ENCODE data around the gene KIF1C.
A peak's percentile ranks its signal among the peaks of the same experiment; 100 is the strongest.

KIF1C gene

DNA sequence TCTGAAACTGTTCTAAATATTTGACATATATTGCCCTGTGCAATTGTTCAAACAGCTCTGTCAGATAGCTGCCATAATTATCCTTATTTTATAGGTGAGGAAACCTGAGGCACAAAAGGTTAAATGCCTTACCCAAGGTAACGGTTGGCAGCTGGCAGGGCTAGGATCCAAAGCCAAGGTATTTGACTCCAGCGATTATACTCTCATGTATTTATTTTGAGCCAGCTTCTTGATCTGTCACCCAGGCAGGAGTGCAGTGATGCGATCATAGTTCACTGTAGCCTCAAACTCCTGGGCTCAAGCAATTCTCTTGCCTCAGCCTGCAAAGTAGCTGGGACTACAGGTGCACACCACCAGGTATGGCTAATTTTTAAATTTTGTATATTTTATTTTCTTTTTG, 39.6 kb upstream of the KIF1C start:
- H2AK5ac ChIP-seq (ENCODE audit: low read length) = no peak overlapping the region
- no peaks in the 10 kb centered on the region for H3K27me3 ChIP-seq (ENCODE audit: insufficient read depth, low read length, poor library complexity)
- H4K8ac ChIP-seq (ENCODE audit: low read depth, low read length) = no peak overlapping the region
- H3K36me3 ChIP-seq (ENCODE audit: control insufficient read depth, insufficient read depth, low read length) = peaks cover 4% of the 10 kb centered on the region
- H2BK5ac ChIP-seq (ENCODE audit: low read length) = no peak overlapping the region
- no peak overlapping the region for H3K18ac ChIP-seq (ENCODE audit: low read length)
- H3K9ac ChIP-seq (ENCODE audit: low read length) = no peak overlapping the region
- no peak overlapping the region for H2BK120ac ChIP-seq (ENCODE audit: low read depth, low read length)
- no peak overlapping the region for H2BK15ac ChIP-seq (replicated peaks; ENCODE audit: low read depth)
- no peak overlapping the region for H3K4me3 ChIP-seq (ENCODE audit: low read length)
- H4K5ac ChIP-seq (ENCODE audit: low read length) = no peak overlapping the region
- no peak overlapping the region for H3K27ac ChIP-seq (ENCODE audit: low read depth, low read length)
- no peaks in the 10 kb centered on the region for H3K79me2 ChIP-seq (ENCODE audit: control insufficient read depth, insufficient read depth, low read length)
- no peak overlapping the region for H3K56ac ChIP-seq (ENCODE audit: low read length)
- WGBS (ENCODE audit: extremely low coverage, insufficient coverage, low lambda C conversion rate) = no CpG with 5 or more reads among the region's 3 CpGs
- no peak for DNase-seq
- H3K4me2 ChIP-seq (ENCODE audit: low read length) = no peak overlapping the region
- H3K23ac ChIP-seq (ENCODE audit: low read length) = no peak overlapping the region
- H3K4me1 ChIP-seq (ENCODE audit: control insufficient read depth, low read depth, low read length) = no peaks in the 10 kb centered on the region
- no peak overlapping the region for H3K4ac ChIP-seq (ENCODE audit: low read depth, low read length)
- H3K79me1 ChIP-seq (ENCODE audit: low read length) = no peaks in the 10 kb centered on the region

DNA sequence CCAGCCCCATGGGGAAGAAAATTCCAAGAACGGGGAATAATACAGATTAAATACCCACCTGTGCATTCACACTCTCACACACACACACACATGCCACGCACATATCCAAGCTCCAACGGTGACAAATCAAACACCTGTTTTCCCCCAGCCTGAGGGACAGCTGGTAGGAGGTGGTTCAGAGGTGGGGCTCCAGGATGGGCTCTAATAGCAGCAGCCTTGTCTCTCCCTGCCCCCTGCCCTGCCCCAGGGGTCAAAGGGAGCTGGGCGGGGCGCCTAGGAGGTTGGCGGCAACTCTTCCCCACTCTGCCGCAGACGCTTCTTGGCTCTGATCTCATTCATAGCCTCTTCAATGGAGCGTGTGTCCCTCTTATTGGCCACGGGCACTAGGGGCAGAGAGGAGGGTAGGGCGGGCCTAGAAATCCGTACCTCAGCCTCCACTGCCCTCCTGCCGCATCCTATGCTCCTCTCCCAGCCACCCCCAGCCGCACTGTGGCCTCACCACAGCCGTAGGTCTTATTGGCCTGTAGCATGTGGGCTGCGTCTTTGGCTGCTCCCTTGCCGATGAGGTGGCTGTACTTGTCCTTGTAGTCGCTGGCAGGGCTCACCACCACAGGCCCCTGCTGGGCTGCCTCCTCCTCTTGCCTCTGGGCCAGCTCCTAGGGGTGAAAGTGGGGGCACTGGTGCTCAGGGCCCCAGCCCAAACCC, 38.3 kb upstream of the KIF1C start:
- H3K4me2 ChIP-seq (ENCODE audit: low read length) = no peak overlapping the region
- no peak overlapping the region for H3K4me3 ChIP-seq (ENCODE audit: low read length)
- no peaks in the 10 kb centered on the region for H3K27me3 ChIP-seq (ENCODE audit: insufficient read depth, low read length, poor library complexity)
- peaks cover 4% of the 10 kb centered on the region for H3K36me3 ChIP-seq (ENCODE audit: control insufficient read depth, insufficient read depth, low read length)
- H3K9ac ChIP-seq (ENCODE audit: low read length) = no peak overlapping the region
- H3K4ac ChIP-seq (ENCODE audit: low read depth, low read length) = no peak overlapping the region
- no peak overlapping the region for H2BK5ac ChIP-seq (ENCODE audit: low read length)
- no peak overlapping the region for H3K23ac ChIP-seq (ENCODE audit: low read length)
- no peak overlapping the region for H3K18ac ChIP-seq (ENCODE audit: low read length)
- H3K4me1 ChIP-seq (ENCODE audit: control insufficient read depth, low read depth, low read length) = no peaks in the 10 kb centered on the region
- H3K79me2 ChIP-seq (ENCODE audit: control insufficient read depth, insufficient read depth, low read length) = no peaks in the 10 kb centered on the region
- WGBS (ENCODE audit: extremely low coverage, insufficient coverage, low lambda C conversion rate) = no CpG with 5 or more reads among the region's 18 CpGs
- H3K79me1 ChIP-seq (ENCODE audit: low read length) = no peaks in the 10 kb centered on the region
- H2BK120ac ChIP-seq (ENCODE audit: low read depth, low read length) = no peak overlapping the region
- no peak overlapping the region for H4K5ac ChIP-seq (ENCODE audit: low read length)
- H4K8ac ChIP-seq (ENCODE audit: low read depth, low read length) = no peak overlapping the region
- no peak overlapping the region for H2BK15ac ChIP-seq (replicated peaks; ENCODE audit: low read depth)
- DNase-seq = no peak
- no peak overlapping the region for H3K56ac ChIP-seq (ENCODE audit: low read length)
- H3K27ac ChIP-seq (ENCODE audit: low read depth, low read length) = no peak overlapping the region
- H2AK5ac ChIP-seq (ENCODE audit: low read length) = no peak overlapping the region

DNA sequence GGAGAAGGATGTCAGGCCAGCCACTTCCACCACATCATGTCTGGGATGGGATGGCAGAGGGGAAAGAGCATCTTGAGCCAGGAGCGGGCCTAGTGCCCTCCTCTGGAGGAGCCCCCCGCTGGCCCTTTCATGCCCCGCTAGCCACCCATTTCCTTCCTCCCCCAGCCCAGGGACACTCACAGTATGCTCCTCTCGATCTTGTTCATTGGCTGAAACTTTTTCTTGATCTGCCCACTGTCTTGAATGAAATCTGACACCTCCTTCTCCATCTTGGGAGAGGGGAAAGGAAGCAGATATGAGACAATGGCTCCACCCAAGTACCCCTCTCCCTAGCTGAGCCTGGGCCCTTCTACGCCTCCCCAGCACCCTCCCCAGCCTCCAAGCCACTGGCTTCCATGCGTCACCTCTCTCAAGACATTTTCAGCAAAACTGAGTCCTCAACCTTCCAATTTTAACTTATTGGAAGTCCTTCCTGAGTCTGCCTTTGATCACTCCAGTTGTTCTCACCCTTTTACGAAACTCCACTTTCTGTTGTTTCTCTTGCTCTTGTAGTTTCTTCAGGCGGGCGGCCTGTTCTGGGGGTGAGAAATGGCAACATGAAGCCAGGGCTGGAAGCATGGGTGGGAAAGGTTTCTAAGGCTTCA, 37.3 kb upstream of the KIF1C start:
- Histone ChIP-seq H3K4me2 (ENCODE audit: low read length) (no peak overlapping the region), H3K4me1 (ENCODE audit: control insufficient read depth, low read depth, low read length) (no peaks in the 10 kb centered on the region), H3K56ac (ENCODE audit: low read length) (peak overlapping the region; percentile 12), H3K27ac (ENCODE audit: low read depth, low read length) (no peak overlapping the region), H2BK15ac (replicated peaks; ENCODE audit: low read depth) (no peak overlapping the region), H3K36me3 (ENCODE audit: control insufficient read depth, insufficient read depth, low read length) (peaks cover 4% of the 10 kb centered on the region), H2BK120ac (ENCODE audit: low read depth, low read length) (no peak overlapping the region), H4K8ac (ENCODE audit: low read depth, low read length) (no peak overlapping the region), H3K18ac (ENCODE audit: low read length) (no peak overlapping the region), H2AK5ac (ENCODE audit: low read length) (no peak overlapping the region), H3K23ac (ENCODE audit: low read length) (peak overlapping the region; percentile 31), H3K4me3 (ENCODE audit: low read length) (no peak overlapping the region), H2BK5ac (ENCODE audit: low read length) (no peak overlapping the region), H3K9ac (ENCODE audit: low read length) (no peak overlapping the region), H3K4ac (ENCODE audit: low read depth, low read length) (no peak overlapping the region), H4K5ac (ENCODE audit: low read length) (no peak overlapping the region), H3K79me2 (ENCODE audit: control insufficient read depth, insufficient read depth, low read length) (peaks cover 1% of the 10 kb centered on the region), H3K79me1 (ENCODE audit: low read length) (peaks cover 3% of the 10 kb centered on the region), H3K27me3 (ENCODE audit: insufficient read depth, low read length, poor library complexity) (no peaks in the 10 kb centered on the region)
- DNase-seq = peak; percentile 36
- WGBS (ENCODE audit: extremely low coverage, insufficient coverage, low lambda C conversion rate) = no CpG with 5 or more reads among the region's 9 CpGs

DNA sequence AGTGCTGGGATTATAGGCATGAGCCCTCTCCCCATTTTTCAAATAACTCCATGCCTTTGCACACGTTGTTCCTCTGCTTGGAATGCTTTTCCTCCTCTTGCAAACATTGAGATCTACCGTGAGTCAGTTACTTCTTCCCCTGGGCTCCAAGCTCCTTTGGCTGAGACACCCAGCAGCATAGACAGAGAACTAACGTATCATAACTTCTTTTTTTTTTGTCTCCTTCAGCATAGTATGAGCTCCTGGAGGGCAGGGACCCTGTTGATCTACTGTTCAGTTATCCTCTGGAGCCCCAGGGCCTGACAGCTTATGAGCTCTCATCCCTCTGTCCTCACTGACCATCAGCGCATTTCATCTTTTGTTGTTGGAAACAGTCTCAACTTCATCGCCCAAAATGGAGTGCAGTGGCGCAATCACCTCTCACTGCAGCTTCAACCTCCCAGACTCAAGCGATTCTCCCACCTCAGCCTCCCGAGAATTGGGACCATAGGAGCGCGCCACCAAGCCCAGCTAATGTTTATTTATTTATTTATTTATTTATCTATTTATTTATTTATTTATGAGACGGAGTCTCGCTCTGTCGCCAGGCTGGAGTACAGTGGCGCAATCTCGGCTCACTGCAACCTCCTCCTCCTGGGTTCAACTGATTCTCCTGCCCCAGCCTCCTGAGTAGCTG, 32.3 kb upstream of the KIF1C start:
- DNase-seq = no peak
- H3K9ac ChIP-seq (ENCODE audit: low read length) = no peak overlapping the region
- no peak overlapping the region for H3K4me3 ChIP-seq (ENCODE audit: low read length)
- H3K27me3 ChIP-seq (ENCODE audit: insufficient read depth, low read length, poor library complexity) = no peaks in the 10 kb centered on the region
- H2AK5ac ChIP-seq (ENCODE audit: low read length) = no peak overlapping the region
- no peak overlapping the region for H2BK15ac ChIP-seq (replicated peaks; ENCODE audit: low read depth)
- H3K56ac ChIP-seq (ENCODE audit: low read length) = no peak overlapping the region
- H3K18ac ChIP-seq (ENCODE audit: low read length) = no peak overlapping the region
- H3K4ac ChIP-seq (ENCODE audit: low read depth, low read length) = no peak overlapping the region
- no peak overlapping the region for H3K27ac ChIP-seq (ENCODE audit: low read depth, low read length)
- H2BK120ac ChIP-seq (ENCODE audit: low read depth, low read length) = no peak overlapping the region
- H3K79me1 ChIP-seq (ENCODE audit: low read length) = peaks cover 10% of the 10 kb centered on the region
- H3K36me3 ChIP-seq (ENCODE audit: control insufficient read depth, insufficient read depth, low read length) = no peaks in the 10 kb centered on the region
- no peak overlapping the region for H3K4me2 ChIP-seq (ENCODE audit: low read length)
- H4K8ac ChIP-seq (ENCODE audit: low read depth, low read length) = no peak overlapping the region
- peaks cover 6% of the 10 kb centered on the region for H3K79me2 ChIP-seq (ENCODE audit: control insufficient read depth, insufficient read depth, low read length)
- H4K5ac ChIP-seq (ENCODE audit: low read length) = no peak overlapping the region
- WGBS (ENCODE audit: extremely low coverage, insufficient coverage, low lambda C conversion rate) = no CpG with 5 or more reads among the region's 15 CpGs
- H3K23ac ChIP-seq (ENCODE audit: low read length) = no peak overlapping the region
- H3K4me1 ChIP-seq (ENCODE audit: control insufficient read depth, low read depth, low read length) = peaks cover 4% of the 10 kb centered on the region
- H2BK5ac ChIP-seq (ENCODE audit: low read length) = no peak overlapping the region

DNA sequence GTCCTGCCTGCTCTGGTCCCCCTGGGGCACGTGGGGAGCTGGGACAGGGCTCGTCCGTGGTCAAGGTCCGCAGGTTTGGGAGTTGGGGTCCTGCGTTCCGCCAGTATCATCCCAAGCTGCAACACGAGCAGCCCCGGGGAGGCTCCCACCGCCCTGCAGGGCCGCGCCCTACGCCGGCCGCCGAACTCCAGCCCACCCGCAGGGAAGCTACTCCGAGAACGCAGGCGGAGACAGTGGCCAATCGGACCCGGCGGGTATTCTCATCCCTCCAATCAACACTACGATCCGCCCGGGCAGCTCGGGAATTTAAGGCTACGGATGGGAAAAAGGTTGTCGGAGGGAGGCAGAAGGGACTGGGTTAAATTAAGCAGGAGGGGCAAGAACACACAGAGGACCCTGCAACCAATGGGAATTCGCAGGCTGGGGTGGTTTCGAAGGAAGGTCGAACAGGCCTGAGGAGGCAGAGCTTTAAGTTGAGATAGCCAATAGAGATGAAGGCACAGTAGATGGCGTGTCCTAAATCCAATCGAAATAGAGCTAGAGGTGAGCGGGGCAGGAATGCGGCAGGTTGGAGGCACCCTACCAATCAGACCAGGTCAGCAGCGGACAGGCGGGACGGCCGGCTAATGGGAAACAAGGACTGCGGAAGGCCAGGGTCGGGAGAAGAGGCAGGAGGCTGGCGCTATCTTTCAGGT, 30.8 kb upstream of the KIF1C start:
- H2BK15ac ChIP-seq (replicated peaks; ENCODE audit: low read depth) = no peak overlapping the region
- peak overlapping the region; percentile 74 for H3K4ac ChIP-seq (ENCODE audit: low read depth, low read length)
- H3K36me3 ChIP-seq (ENCODE audit: control insufficient read depth, insufficient read depth, low read length) = no peaks in the 10 kb centered on the region
- H3K79me2 ChIP-seq (ENCODE audit: control insufficient read depth, insufficient read depth, low read length) = peaks cover 6% of the 10 kb centered on the region
- H3K18ac ChIP-seq (ENCODE audit: low read length) = peak overlapping the region; percentile 94
- WGBS (ENCODE audit: extremely low coverage, insufficient coverage, low lambda C conversion rate) = no CpG with 5 or more reads among the region's 42 CpGs
- peak overlapping the region; percentile 58 for H3K4me3 ChIP-seq (ENCODE audit: low read length)
- H3K27me3 ChIP-seq (ENCODE audit: insufficient read depth, low read length, poor library complexity) = no peaks in the 10 kb centered on the region
- H3K27ac ChIP-seq (ENCODE audit: low read depth, low read length) = peak overlapping the region; percentile 97
- H4K8ac ChIP-seq (ENCODE audit: low read depth, low read length) = no peak overlapping the region
- no peak overlapping the region for H4K5ac ChIP-seq (ENCODE audit: low read length)
- peak overlapping the region; percentile 81 for H3K23ac ChIP-seq (ENCODE audit: low read length)
- H3K4me2 ChIP-seq (ENCODE audit: low read length) = peak overlapping the region; percentile 77
- H3K79me1 ChIP-seq (ENCODE audit: low read length) = peaks cover 10% of the 10 kb centered on the region
- peak overlapping the region; percentile 94 for H3K9ac ChIP-seq (ENCODE audit: low read length)
- H2BK120ac ChIP-seq (ENCODE audit: low read depth, low read length) = peak overlapping the region; percentile 45
- peak overlapping the region; percentile 96 for H3K56ac ChIP-seq (ENCODE audit: low read length)
- peak overlapping the region; percentile 68 for H2AK5ac ChIP-seq (ENCODE audit: low read length)
- DNase-seq = peak; percentile 100
- peak overlapping the region; percentile 81 for H2BK5ac ChIP-seq (ENCODE audit: low read length)
- H3K4me1 ChIP-seq (ENCODE audit: control insufficient read depth, low read depth, low read length) = peaks cover 4% of the 10 kb centered on the region
